Loucy (cell line): Measurements from ENCODE around the gene APIP.

ENCODE experiments used
- CTCF ChIP-seq: fragments of 200-600 bp; sonication (generic); conservative IDR thresholded peaks from 2 replicates; pipeline ENCODE4 v1.5.1; 2014; ENCODE audit warnings: mild to moderate bottlenecking, antibody characterized with exemption, low read length
- EZH2phosphoT487 ChIP-seq: fragments of 200-600 bp; IDR thresholded peaks from 2 replicates; pipeline ENCODE4 v1.6.1; 2018; ENCODE audit warnings: antibody characterized with exemption, mild to moderate bottlenecking, moderate library complexity, borderline replicate concordance

GRCh38 chr11:34941688-34942087 lies 25.5 kb upstream of the APIP start:
- no peak for TF ChIP-seq CTCF
- TF ChIP-seq EZH2phosphoT487: no peak
